HepG2 (cell line): ENCODE results near the gene COL13A1. TPM values are rescaled to one million over a fixed set of nuclear protein-coding genes. Genes with fewer than 3 reads are reported as not detected.

ENCODE experiments used
- ATAC-seq: fragments of 200-7000 bp; cut with Tn5 transposase; 3 replicates; pipeline ENCODE4 v1.9.1; 2020; ENCODE audit warnings: mild to moderate bottlenecking, moderate library complexity
- BruUV-seq: library from RNA; stranded (reverse); fragments of 400-500 nt; replicated peaks from 2 replicates; lab custom pipeline; 2021; lab: Mats Ljungman, UMichigan
- CTCF ChIA-PET: fragments of 300-600 bp; formaldehyde crosslinking; extraction: SDS; loops from one replicate; lab custom pipeline; 2021; ENCODE audit warnings: low total read pairs, inconsistent platforms, low intra/inter-chr PET ratio; lab: Yijun Ruan, JAX
- POLR2A ChIA-PET: fragments of 350-600 bp; sonication (Branson Sonifier 250); formaldehyde crosslinking; loops from one replicate; lab custom pipeline; 2020; ENCODE audit warnings: antibody characterized with exemption, inconsistent platforms; lab: Yijun Ruan, JAX
- DNase-seq: peaks from one replicate; pipeline ENCODE4 v3.0.0-alpha.2; 2015; ENCODE audit warnings: low spot score
- FAIRE-seq: peaks from 3 replicates; lab custom pipeline; 2011; peaks lifted over from hg19 to GRCh38; lab: Jason Lieb, UNC
- H2AFZ ChIP-seq: one replicate; pipeline ENCODE4 v1.6.1; 2011; ENCODE audit warnings: low read length, inconsistent platforms
- H3K27ac ChIP-seq: fragments of 300-600 bp; 3 replicates; pipeline ENCODE4 v1.8.0; 2011; ENCODE audit warnings: mixed run types, mild to moderate bottlenecking, mixed read lengths, low read length, inconsistent platforms; ENCODE audit not compliant: insufficient read depth; ENCODE audit errors: extremely low read length
- H3K27me3 ChIP-seq, 2 experiments: fragments of 200-600 bp in 1 of 2; 2 replicates in 1 of 2; 3 replicates in 1 of 2; pipeline versions ENCODE4 v1.6.0 to v1.8.0; 2011; ENCODE audit warnings: low read length in 2 of 2, mild to moderate bottlenecking in 2 of 2, moderate library complexity in 2 of 2, inconsistent platforms in 1 of 2; ENCODE audit not compliant: insufficient read depth in 2 of 2, control insufficient read depth in 1 of 2
- H3K36me3 ChIP-seq, 2 experiments: fragments of 200-600 bp in 1 of 2; replicated peaks in 1 of 2; 2 replicates in 1 of 2; 3 replicates in 1 of 2; pipeline versions ENCODE4 v1.5.1 to v1.8.0; 2011; ENCODE audit warnings: low read length in 2 of 2, inconsistent platforms in 1 of 2; ENCODE audit not compliant: insufficient read depth in 2 of 2, control insufficient read depth in 1 of 2
- H3K4me1 ChIP-seq: 2 replicates; pipeline ENCODE4 v1.5.1; 2012; ENCODE audit warnings: low read length, inconsistent platforms; ENCODE audit not compliant: insufficient read depth
- H3K4me2 ChIP-seq: 2 replicates; pipeline ENCODE4 v1.6.0; 2011; ENCODE audit warnings: low read depth, low read length, inconsistent platforms
- H3K4me3 ChIP-seq, 3 experiments: fragments of 200-600 bp in 1 of 3; sonication (generic), shearing (Covaris generic) in 1 of 3; replicated peaks in 1 of 3; 2 replicates each; pipeline ENCODE4 v1.5.1; 2011 to 2016; ENCODE audit warnings: low read length in 3 of 3, inconsistent platforms in 2 of 3, low read depth in 2 of 3, mild to moderate bottlenecking in 2 of 3, control low read depth in 1 of 3, mixed read lengths in 1 of 3; ENCODE audit not compliant: insufficient read depth in 1 of 3
- H3K79me2 ChIP-seq: one replicate; pipeline ENCODE4 v1.6.1; 2011; ENCODE audit warnings: low read length, inconsistent platforms; ENCODE audit not compliant: insufficient read depth
- H3K9ac ChIP-seq: 2 replicates; pipeline ENCODE4 v1.6.0; 2011; ENCODE audit warnings: mild to moderate bottlenecking, low read depth, low read length, inconsistent platforms; ENCODE audit not compliant: insufficient read depth
- H3K9me3 ChIP-seq: 2 replicates; pipeline ENCODE4 v1.5.1; 2012; ENCODE audit warnings: mild to moderate bottlenecking, low read length
- H4K20me1 ChIP-seq: 2 replicates; pipeline ENCODE4 v1.6.0; 2011; ENCODE audit warnings: inconsistent platforms, mild to moderate bottlenecking, low read length, moderate library complexity; ENCODE audit not compliant: insufficient read depth
- FLYWCH1 ChIP-seq: sonication (generic); formaldehyde crosslinking; IDR thresholded peaks from 2 replicates; pipeline ENCODE4 v1.8.1; 2023; ENCODE audit warnings: mild to moderate bottlenecking, missing genetic modification reagents
- HMGA1 ChIP-seq: sonication (generic); formaldehyde crosslinking; conservative IDR thresholded peaks from 2 replicates; pipeline ENCODE4 v1.4.0; 2020; ENCODE audit warnings: missing genetic modification reagents
- ISX ChIP-seq: sonication (generic); formaldehyde crosslinking; conservative IDR thresholded peaks from 2 replicates; pipeline ENCODE4 v1.5.0; 2020; ENCODE audit warnings: missing genetic modification reagents
- JUND ChIP-seq: sonication (generic); formaldehyde crosslinking; IDR thresholded peaks from 2 replicates; pipeline ENCODE4 v1.8.0; 2022; ENCODE audit warnings: mild to moderate bottlenecking, missing genetic modification reagents
- NFKBIZ ChIP-seq: IDR thresholded peaks from 2 replicates; pipeline ENCODE4 v1.6.1; 2018; ENCODE audit warnings: missing genetic modification reagents, missing compliant biosample characterization
- NR3C1 ChIP-seq: sonication (generic); formaldehyde crosslinking; IDR thresholded peaks from 2 replicates; pipeline ENCODE4 v1.4.0; 2020; ENCODE audit warnings: missing genetic modification reagents
- SCMH1 ChIP-seq: sonication (generic); formaldehyde crosslinking; IDR thresholded peaks from 2 replicates; pipeline ENCODE4 v1.9.0; 2021; ENCODE audit warnings: missing genetic modification reagents, mild to moderate bottlenecking, borderline replicate concordance
- SSRP1 ChIP-seq: IDR thresholded peaks from 2 replicates; pipeline ENCODE4 v1.6.1; 2016; ENCODE audit warnings: control low read depth
- TFDP1 ChIP-seq: IDR thresholded peaks from 2 replicates; pipeline ENCODE4 v1.6.1; 2016; ENCODE audit warnings: missing compliant biosample characterization, missing genetic modification reagents, borderline replicate concordance
- ZMAT5 ChIP-seq: sonication (generic); formaldehyde crosslinking; IDR thresholded peaks from 2 replicates; pipeline ENCODE4 v1.5.0; 2020; ENCODE audit warnings: mild to moderate bottlenecking, low read depth, missing genetic modification reagents, borderline replicate concordance
- ZNF317 ChIP-seq: sonication (generic); formaldehyde crosslinking; IDR thresholded peaks from 2 replicates; pipeline ENCODE4 v1.5.0; 2020; ENCODE audit warnings: mild to moderate bottlenecking, missing genetic modification reagents
- ZNF496 ChIP-seq: sonication (generic); formaldehyde crosslinking; IDR thresholded peaks from 2 replicates; pipeline ENCODE4 v1.8.1; 2023; ENCODE audit warnings: mild to moderate bottlenecking, moderate library complexity, missing genetic modification reagents; ENCODE audit not compliant: insufficient replicate concordance
- ZNF572 ChIP-seq: sonication (generic); formaldehyde crosslinking; IDR thresholded peaks from 2 replicates; pipeline ENCODE4 v1.5.1; 2020; ENCODE audit warnings: mild to moderate bottlenecking, missing genetic modification reagents
- ZNF816 ChIP-seq: sonication (generic); formaldehyde crosslinking; IDR thresholded peaks from 2 replicates; pipeline ENCODE4 v1.8.0; 2022; ENCODE audit warnings: missing genetic modification reagents, mild to moderate bottlenecking, borderline replicate concordance
- WGBS: methylation state at CpG from one replicate; pipeline ENCODE4 v1.1.6; 2017; ENCODE audit warnings: low lambda C conversion rate; 5-methylcytosine and 5-hydroxymethylcytosine counted together
- in situ Hi-C: cut with HindIII; loops from 2 replicates; pipeline ENCODE4 v1.10.0; 2017; ENCODE audit warnings: low pct_unique_long_range_greater_than_20kb; ENCODE audit not compliant: extremely low pct_ligation_motif_present
- intact Hi-C: fragments of 100-400 bp; cut with micrococcal nuclease; formaldehyde crosslinking; loops from one replicate; pipeline ENCODE4 v1.10.0; 2022; ENCODE audit not compliant: unreplicated experiment
- polyA plus RNA-seq, 8 experiments: library from polyadenylated mRNA; depleted of rRNA in 3 of 8; stranded (reverse) in 7 of 8; unstranded in 1 of 8; fragments of >200 nt; fragmentation: Illumina TruSeq in 4 of 8; extraction: Trizol in 4 of 8; gene quantifications; 2 replicates each; pipeline versions ENCODE4 v1.2.1 to v1.2.3, GENCODE V29; 2011 to 2016; ENCODE audit warnings: low read depth in 4 of 8, missing spikeins in 1 of 8, mixed read lengths in 1 of 8; ENCODE audit not compliant: insufficient read depth in 1 of 8
- total RNA-seq, 5 experiments: library from RNA; depleted of rRNA; stranded (reverse); fragments of >200 nt; fragmentation: Illumina TruSeq; extraction: Trizol; gene quantifications; 2 replicates each; pipeline ENCODE4 v1.2.3, GENCODE V29; 2016; ENCODE audit warnings: low read depth in 1 of 5
- TF ChIP-seq, protein P1 (sequence below): sonication (generic); formaldehyde crosslinking; IDR thresholded peaks from 2 replicates; pipeline ENCODE4 v1.8.1; 2023; ENCODE audit warnings: mild to moderate bottlenecking, missing genetic modification reagents
- TF ChIP-seq, protein P2 (sequence below): sonication (generic); formaldehyde crosslinking; conservative IDR thresholded peaks from 2 replicates; pipeline ENCODE4 v1.8.0; 2022; ENCODE audit warnings: mild to moderate bottlenecking, moderate library complexity, missing genetic modification reagents
- TF ChIP-seq, protein P3 (sequence below): sonication (generic); formaldehyde crosslinking; IDR thresholded peaks from 2 replicates; pipeline ENCODE4 v1.4.0; 2020; ENCODE audit warnings: mild to moderate bottlenecking, missing genetic modification reagents

The COL13A1 gene
- total and polyA plus RNA-seq, 2 of the 13 experiments (the other 11 are each of a cell fraction or from before 2014, with no cell fraction given) = 0.07 TPM; not detected in 1

- no peak for FAIRE-seq
- H3K9ac ChIP-seq = no peak overlapping the region
- H2AFZ ChIP-seq = no peak overlapping the region
- no peaks in the 10 kb centered on the region for H3K79me2 ChIP-seq
- no peak overlapping the region for H3K27ac ChIP-seq
- WGBS = 12% methylated on average over 12 of the region's 13 CpGs
- ChIA-PET POLR2A (no interaction called here), CTCF (no interaction called here)
- BruUV-seq = no TSS peak
- H3K27me3 ChIP-seq = peaks cover 7 to 60% of the 10 kb centered on the region in 2 experiments; a peak in 3 of 5 replicates
- no peak for ATAC-seq
- no peak overlapping the region for H3K4me2 ChIP-seq
- no peaks in the 10 kb centered on the region for H3K36me3 ChIP-seq
- in situ Hi-C loops = no loop called here
- intact Hi-C loops = no loop called here
- no peaks in the 10 kb centered on the region for H3K9me3 ChIP-seq
- no peak overlapping the region for H3K4me3 ChIP-seq
- no peaks in the 10 kb centered on the region for H4K20me1 ChIP-seq
- DNase-seq = no peak
- H3K4me1 ChIP-seq = peaks cover 11% of the 10 kb centered on the region; the same call in 1 of the 2 replicates
- TF ChIP-seq, protein P1, sequence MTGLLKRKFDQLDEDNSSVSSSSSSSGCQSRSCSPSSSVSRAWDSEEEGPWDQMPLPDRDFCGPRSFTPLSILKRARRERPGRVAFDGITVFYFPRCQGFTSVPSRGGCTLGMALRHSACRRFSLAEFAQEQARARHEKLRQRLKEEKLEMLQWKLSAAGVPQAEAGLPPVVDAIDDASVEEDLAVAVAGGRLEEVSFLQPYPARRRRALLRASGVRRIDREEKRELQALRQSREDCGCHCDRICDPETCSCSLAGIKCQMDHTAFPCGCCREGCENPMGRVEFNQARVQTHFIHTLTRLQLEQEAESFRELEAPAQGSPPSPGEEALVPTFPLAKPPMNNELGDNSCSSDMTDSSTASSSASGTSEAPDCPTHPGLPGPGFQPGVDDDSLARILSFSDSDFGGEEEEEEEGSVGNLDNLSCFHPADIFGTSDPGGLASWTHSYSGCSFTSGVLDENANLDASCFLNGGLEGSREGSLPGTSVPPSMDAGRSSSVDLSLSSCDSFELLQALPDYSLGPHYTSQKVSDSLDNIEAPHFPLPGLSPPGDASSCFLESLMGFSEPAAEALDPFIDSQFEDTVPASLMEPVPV (CRISPR knock-in tag) = no peak
- TF ChIP-seq FLYWCH1 (no peak), JUND (CRISPR knock-in tag) (no peak), SSRP1 (CRISPR knock-in tag) (no peak), ZNF816 (no peak), ZNF572 (no peak), ZNF496 (CRISPR knock-in tag) (no peak), NR3C1 (no peak), ISX (CRISPR knock-in tag) (no peak), ZNF317 (CRISPR knock-in tag) (no peak), NFKBIZ (no peak), TFDP1 (CRISPR knock-in tag) (no peak), ZMAT5 (CRISPR knock-in tag) (no peak), HMGA1 (no peak), SCMH1 (CRISPR knock-in tag) (no peak)
- TF ChIP-seq, protein P2, sequence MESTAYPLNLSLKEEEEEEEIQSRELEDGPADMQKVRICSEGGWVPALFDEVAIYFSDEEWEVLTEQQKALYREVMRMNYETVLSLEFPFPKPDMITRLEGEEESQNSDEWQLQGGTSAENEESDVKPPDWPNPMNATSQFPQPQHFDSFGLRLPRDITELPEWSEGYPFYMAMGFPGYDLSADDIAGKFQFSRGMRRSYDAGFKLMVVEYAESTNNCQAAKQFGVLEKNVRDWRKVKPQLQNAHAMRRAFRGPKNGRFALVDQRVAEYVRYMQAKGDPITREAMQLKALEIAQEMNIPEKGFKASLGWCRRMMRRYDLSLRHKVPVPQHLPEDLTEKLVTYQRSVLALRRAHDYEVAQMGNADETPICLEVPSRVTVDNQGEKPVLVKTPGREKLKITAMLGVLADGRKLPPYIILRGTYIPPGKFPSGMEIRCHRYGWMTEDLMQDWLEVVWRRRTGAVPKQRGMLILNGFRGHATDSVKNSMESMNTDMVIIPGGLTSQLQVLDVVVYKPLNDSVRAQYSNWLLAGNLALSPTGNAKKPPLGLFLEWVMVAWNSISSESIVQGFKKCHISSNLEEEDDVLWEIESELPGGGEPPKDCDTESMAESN (CRISPR knock-in tag) = no peak
- TF ChIP-seq, protein P3, sequence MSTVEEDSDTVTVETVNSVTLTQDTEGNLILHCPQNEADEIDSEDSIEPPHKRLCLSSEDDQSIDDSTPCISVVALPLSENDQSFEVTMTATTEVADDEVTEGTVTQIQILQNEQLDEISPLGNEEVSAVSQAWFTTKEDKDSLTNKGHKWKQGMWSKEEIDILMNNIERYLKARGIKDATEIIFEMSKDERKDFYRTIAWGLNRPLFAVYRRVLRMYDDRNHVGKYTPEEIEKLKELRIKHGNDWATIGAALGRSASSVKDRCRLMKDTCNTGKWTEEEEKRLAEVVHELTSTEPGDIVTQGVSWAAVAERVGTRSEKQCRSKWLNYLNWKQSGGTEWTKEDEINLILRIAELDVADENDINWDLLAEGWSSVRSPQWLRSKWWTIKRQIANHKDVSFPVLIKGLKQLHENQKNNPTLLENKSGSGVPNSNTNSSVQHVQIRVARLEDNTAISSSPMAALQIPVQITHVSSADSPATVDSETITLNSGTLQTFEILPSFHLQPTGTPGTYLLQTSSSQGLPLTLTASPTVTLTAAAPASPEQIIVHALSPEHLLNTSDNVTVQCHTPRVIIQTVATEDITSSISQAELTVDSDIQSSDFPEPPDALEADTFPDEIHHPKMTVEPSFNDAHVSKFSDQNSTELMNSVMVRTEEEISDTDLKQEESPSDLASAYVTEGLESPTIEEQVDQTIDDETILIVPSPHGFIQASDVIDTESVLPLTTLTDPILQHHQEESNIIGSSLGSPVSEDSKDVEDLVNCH (CRISPR knock-in tag) = no peak
Observed at GRCh38 chr10:69963835-69964710, 162.4 kb downstream of the COL13A1 start.
